Ramos (cell line): ENCODE data around the gene DCST1.

Source experiments
- in situ Hi-C: fragments of 300-500 bp; cut with MboI; formaldehyde crosslinking; loops from one replicate; pipeline ENCODE4 v1.14.3; 2022; ENCODE audit warnings: low sequenced_read_pairs; ENCODE audit not compliant: unreplicated experiment

The DCST1 gene

GRCh38 chr1:155029513-155030242 is 3.9 kb upstream of the DCST1 start:
- in situ Hi-C loops: no loop called here

- in situ Hi-C loops: no loop called here
Measured at GRCh38 chr1:155030243-155030795, 3.3 kb upstream of the DCST1 start.

GRCh38 chr1:155030899-155031298 is 2.7 kb upstream of the DCST1 start:
- in situ Hi-C loops: no loop called here

- in situ Hi-C loops: no loop called here
Measured at GRCh38 chr1:155032886-155033285, 738 bp upstream of the DCST1 start.

- in situ Hi-C loops: no loop called here
Measured at GRCh38 chr1:155034318-155035208, 939 bp downstream of the DCST1 start.

GRCh38 chr1:155035936-155036335 is 2.3 kb downstream of the DCST1 start:
- in situ Hi-C loops: no loop called here

GRCh38 chr1:155037043-155037442 is 3.4 kb downstream of the DCST1 start:
- in situ Hi-C loops: no loop called here

- in situ Hi-C loops: no loop called here
Measured at GRCh38 chr1:155037851-155038441, 4.3 kb downstream of the DCST1 start.

- in situ Hi-C loops: no loop called here
Measured at GRCh38 chr1:155038602-155039307, 5.1 kb downstream of the DCST1 start.

- in situ Hi-C loops: no loop called here
Measured at GRCh38 chr1:155039308-155039669, 5.7 kb downstream of the DCST1 start.

- in situ Hi-C loops: no loop called here
Measured at GRCh38 chr1:155040358-155041093, 6.9 kb downstream of the DCST1 start.

- in situ Hi-C loops: no loop called here
Measured at GRCh38 chr1:155042789-155043188, 9.2 kb downstream of the DCST1 start.

GRCh38 chr1:155043301-155043702 is 9.7 kb downstream of the DCST1 start:
- in situ Hi-C loops: no loop called here

GRCh38 chr1:155043793-155044192 is 10.2 kb downstream of the DCST1 start:
- in situ Hi-C loops: no loop called here

- in situ Hi-C loops: no loop called here
Measured at GRCh38 chr1:155044365-155044764, 10.7 kb downstream of the DCST1 start.

GRCh38 chr1:155044812-155045657 is 11.4 kb downstream of the DCST1 start:
- in situ Hi-C loops: no loop called here

- in situ Hi-C loops: no loop called here
Measured at GRCh38 chr1:155048449-155049334, 15.1 kb downstream of the DCST1 start.
